G401 (cell line): ENCODE results near the gene GRM7. TPM values are rescaled to one million over a fixed set of nuclear protein-coding genes. Genes with fewer than 3 reads are reported as not detected.

ENCODE experiments used
- DNase-seq: peaks from one replicate; pipeline ENCODE4 v3.0.0-alpha.2; 2015; ENCODE audit warnings: low spot score
- in situ Hi-C: cut with HindIII; loops from 2 replicates; pipeline ENCODE4 v1.10.0; 2016; ENCODE audit warnings: low sequenced_read_pairs, mixed read lengths
- total RNA-seq: library from RNA; depleted of rRNA; stranded (reverse); fragments of >200 nt; shearing (Covaris generic); gene quantifications from 2 replicates; pipeline ENCODE4 v1.2.3, GENCODE V29; 2014

GRM7 gene
- total RNA-seq, 1 experiment from 2014 or later: not detected

- in situ Hi-C loops: no loop called here
- DNase-seq: no peak
These were observed 507.1 kb downstream of the GRM7 start for GRCh38 chr3:7367968-7368367.

GRCh38 chr3:7368597-7368996 is 507.7 kb downstream of the GRM7 start:
- DNase-seq: no peak
- in situ Hi-C loops: no loop called here

- DNase-seq: no peak
- in situ Hi-C loops: no loop called here
These were observed 511.0 kb downstream of the GRM7 start for GRCh38 chr3:7371693-7372572.

- no peak for DNase-seq
- in situ Hi-C loops: no loop called here
These were observed 516.2 kb downstream of the GRM7 start for GRCh38 chr3:7377103-7377502.

- in situ Hi-C loops: no loop called here
- DNase-seq: no peak
These were observed 520.8 kb downstream of the GRM7 start for GRCh38 chr3:7381741-7382140.

GRCh38 chr3:7382293-7383010 is 521.5 kb downstream of the GRM7 start:
- in situ Hi-C loops: no loop called here
- DNase-seq: no peak

- DNase-seq: no peak
- in situ Hi-C loops: no loop called here
These were observed 524.7 kb downstream of the GRM7 start for GRCh38 chr3:7385635-7386034.

GRCh38 chr3:7388026-7388425 is 527.1 kb downstream of the GRM7 start:
- in situ Hi-C loops: no loop called here
- DNase-seq: no peak

- no peak for DNase-seq
- in situ Hi-C loops: no loop called here
These were observed 531.3 kb downstream of the GRM7 start for GRCh38 chr3:7392206-7392605.

- in situ Hi-C loops: no loop called here
- DNase-seq: no peak
These were observed 533.2 kb downstream of the GRM7 start for GRCh38 chr3:7393944-7394605.

GRCh38 chr3:7396534-7396933 is 535.6 kb downstream of the GRM7 start:
- in situ Hi-C loops: no loop called here

GRCh38 chr3:7397097-7397496 is 536.2 kb downstream of the GRM7 start:
- DNase-seq: no peak

More at GRCh38 chr3:7396534-7396933, 535.6 kb downstream of the GRM7 start:
- no peak for DNase-seq

GRCh38 chr3:7400360-7400759 is 539.4 kb downstream of the GRM7 start:
- no peak for DNase-seq
- in situ Hi-C loops: no loop called here

More at GRCh38 chr3:7397097-7397496, 536.2 kb downstream of the GRM7 start:
- in situ Hi-C loops: no loop called here

GRCh38 chr3:7401418-7401817 is 540.5 kb downstream of the GRM7 start:
- DNase-seq: no peak
- in situ Hi-C loops: no loop called here

GRCh38 chr3:7407107-7407506 is 546.2 kb downstream of the GRM7 start:
- no peak for DNase-seq
- in situ Hi-C loops: no loop called here

- no peak for DNase-seq
- in situ Hi-C loops: no loop called here
These were observed 549.9 kb downstream of the GRM7 start for GRCh38 chr3:7410782-7411181.

GRCh38 chr3:7421065-7421464 is 560.1 kb downstream of the GRM7 start:
- in situ Hi-C loops: no loop called here

GRCh38 chr3:7423036-7423435 is 562.1 kb downstream of the GRM7 start:
- no peak for DNase-seq
- in situ Hi-C loops: no loop called here

More at GRCh38 chr3:7421065-7421464, 560.1 kb downstream of the GRM7 start:
- DNase-seq: no peak

GRCh38 chr3:7423995-7424394 is 563.1 kb downstream of the GRM7 start:
- no peak for DNase-seq
- in situ Hi-C loops: no loop called here

- DNase-seq: no peak
- in situ Hi-C loops: no loop called here
These were observed 567.3 kb downstream of the GRM7 start for GRCh38 chr3:7428206-7428718.
